HG03558 (cell line): Measurements from ENCODE around the gene ENDOD1.

Source experiments
- ATAC-seq: cut with Tn5 transposase; IDR thresholded peaks from one replicate; pipeline ENCODE4 v1.9.1; 2021; ENCODE audit warnings: moderate number of reproducible peaks; ENCODE audit not compliant: unreplicated experiment; ENCODE audit errors: extremely low read depth

ENDOD1 gene

DNA sequence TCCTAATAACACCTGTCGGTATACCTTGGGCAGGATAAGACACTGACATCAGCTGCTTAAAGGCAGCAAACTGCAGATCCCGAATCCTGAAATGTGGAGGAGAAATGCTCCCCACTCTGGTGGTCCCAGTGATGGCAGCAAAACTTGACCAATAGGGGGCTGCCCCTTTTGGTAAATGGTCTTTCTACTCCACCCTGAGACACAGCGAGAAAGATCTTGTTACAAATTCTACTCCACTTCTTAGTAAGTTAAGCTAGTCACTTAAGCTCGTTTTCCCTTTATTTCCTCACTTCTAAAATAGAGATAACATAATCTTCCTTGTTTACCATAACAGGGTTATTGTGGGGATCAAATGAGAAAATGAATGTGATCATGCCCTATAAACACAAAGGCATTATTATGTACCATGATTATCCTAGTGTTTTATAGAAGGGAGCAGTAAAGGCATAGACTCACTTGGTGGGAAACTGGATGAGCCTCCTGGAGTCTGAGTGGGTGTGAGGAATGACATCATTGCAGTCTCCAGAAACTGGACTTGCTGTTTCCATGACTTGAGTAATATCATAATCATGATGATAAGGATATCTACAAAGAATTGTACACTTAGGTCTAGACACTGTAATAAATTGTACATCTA, 50.9 kb downstream of the ENDOD1 start:
- no peak for ATAC-seq

DNA sequence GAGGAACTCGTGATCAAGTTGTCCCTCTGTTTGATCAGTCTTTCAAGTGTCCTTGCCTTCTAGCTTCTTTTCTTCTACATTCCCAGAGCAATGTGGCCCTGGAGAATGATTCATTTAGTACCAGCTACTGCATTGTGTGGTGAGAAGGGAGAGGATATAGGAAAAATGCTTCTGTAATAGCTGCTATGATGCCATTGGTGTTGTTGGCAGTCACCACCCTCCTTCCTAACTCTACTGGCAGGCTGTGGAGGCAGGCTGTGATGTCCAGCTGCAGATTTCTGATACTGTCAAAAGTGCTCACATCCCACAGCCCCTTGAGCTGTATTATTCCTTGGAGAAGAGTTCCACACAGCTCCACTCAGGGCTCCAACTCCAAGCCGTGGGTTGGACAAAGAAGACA, 52.8 kb downstream of the ENDOD1 start:
- no peak for ATAC-seq

DNA sequence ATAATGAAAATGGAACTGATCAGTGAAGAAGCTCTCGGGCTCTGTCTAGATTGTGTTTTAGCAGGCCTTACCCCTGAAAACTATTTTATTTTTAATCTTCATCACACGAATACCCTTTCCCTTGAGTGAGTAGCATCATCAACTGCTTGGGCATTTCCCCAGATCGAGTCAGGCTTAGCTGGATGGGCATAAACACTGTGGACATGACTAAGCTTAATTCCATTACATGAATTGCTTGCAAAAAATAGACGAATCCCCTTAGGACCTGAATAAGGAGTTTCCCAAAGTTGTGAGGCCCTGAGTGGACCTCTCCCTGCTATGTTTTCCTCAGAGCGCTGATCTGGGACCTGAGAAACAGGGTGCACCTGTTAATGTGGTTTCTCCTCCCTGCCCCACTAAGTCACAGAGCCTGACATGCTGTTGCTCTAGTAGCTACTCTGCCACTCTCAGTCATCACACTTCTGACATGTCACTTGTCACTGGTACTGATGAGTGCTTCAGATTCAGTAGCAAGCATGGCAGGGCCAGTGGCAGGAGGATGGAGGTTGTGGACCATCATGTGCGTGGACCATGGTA, 53.5 kb downstream of the ENDOD1 start:
- no peak for ATAC-seq

DNA sequence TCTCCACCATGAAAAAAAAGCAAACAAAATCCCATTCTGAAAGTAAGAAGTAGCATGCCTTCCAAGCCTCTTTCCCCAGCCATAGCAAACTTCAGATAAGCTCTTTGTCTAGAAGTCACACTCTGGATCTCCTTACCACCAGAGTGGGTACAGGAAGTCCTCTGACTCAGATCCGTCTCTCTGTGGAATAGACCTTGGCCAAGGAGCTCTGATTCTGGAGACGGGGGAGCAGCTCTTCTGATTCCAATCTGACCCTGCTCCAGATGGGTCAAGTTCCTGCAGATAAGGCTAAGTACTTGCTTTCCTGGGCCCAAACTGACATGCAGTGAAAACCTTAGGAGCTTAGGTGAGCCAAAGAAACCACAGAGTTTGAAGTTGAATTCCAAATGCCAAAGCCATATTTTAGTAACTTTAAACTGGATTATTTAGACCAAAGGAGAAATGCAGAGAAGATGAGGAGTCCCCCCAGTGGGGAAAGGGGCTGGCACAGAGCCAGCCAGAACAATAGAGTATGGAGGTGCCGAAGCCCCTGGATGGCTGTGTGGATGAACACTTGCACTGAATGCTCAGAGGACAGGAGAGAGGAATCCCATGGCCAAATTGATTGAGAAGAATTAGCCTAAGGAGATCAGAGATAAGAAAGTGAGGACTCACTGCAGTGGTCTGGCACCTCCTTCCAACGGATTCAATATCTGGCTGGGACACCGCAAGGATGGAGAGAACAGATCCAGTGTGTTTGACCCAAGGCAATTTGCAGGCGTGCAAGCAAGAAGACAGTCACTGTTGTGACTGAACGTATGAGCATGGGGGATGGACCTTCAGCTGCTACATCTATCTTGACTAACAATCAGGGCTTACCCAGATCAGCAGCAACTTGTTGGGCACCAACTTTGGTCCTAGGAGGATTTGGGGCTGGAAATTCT, 54.9 kb downstream of the ENDOD1 start:
- ATAC-seq: no peak

DNA sequence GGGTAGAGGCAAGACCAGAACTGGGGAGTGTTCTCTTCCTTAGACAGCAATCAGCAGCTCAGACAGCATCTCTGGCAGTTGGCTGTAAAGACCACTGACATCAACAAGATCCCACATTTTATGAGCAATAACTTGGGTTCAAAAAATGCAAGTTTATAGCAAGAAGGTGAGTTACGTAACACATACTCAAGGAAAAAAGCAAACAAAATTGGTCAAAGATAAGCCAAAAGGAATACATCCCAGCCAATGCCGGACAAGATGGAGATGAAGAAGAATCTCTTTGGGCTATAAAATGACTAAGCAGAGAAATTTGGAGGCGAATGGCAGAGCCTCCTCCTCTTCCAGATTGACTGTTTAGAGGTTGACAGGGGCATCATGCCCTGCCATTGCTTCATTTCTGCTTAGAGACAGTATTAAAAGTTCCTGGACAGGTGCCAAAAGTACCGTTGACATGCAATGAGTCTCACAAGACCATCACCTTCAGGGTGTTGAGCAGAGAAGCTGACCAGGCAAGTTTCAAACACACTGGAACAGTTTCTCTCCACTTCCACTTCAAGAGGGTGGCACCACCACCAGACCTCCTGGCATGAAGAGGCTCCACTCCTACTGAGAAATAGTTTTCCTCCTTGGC, 55.9 kb downstream of the ENDOD1 start:
- no peak for ATAC-seq

DNA sequence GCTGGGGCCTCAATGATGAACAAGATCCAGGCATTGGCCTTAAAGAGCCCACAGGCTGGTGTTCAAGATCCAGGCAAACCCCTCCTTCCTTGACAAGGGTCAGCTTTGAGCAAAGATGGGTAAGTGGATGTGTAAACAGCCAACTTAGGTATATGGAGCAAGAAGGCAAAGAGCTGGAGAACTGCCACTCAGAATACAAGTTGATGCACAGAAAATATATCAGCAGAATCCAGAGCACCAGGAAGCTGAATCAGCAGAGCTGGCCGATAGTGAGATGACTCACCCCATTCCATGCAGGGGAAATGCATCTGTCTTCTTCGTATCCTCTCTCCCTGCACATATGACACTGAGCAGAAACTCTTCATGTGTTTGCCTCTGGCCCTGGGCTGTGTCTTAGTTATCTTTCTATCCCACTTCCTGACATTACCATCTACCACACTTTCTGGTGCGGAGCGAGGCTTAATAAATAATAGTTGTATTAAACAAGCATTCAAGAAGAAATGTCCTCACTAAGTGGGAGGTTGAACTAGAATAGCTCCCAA, 57.8 kb downstream of the ENDOD1 start:
- ATAC-seq: no peak

DNA sequence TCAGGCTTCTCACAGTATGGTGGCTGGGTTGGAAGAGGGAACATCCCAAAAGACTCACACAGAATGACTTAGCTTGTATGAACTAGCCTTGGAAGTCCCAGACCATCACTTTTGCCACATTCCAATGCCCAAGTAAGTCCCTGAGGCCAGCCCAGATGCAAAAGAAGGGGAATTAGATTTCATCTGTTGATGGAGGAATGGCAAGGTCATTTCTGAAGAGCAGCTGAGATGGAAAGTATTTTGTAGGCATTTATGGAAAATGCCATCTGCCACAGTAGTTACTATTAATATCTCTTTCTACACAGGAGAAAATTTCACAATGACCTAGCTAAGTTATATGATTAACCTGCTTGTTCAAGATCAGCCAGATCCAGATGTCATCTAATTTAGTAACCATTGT, 58.8 kb downstream of the ENDOD1 start:
- ATAC-seq: no peak

DNA sequence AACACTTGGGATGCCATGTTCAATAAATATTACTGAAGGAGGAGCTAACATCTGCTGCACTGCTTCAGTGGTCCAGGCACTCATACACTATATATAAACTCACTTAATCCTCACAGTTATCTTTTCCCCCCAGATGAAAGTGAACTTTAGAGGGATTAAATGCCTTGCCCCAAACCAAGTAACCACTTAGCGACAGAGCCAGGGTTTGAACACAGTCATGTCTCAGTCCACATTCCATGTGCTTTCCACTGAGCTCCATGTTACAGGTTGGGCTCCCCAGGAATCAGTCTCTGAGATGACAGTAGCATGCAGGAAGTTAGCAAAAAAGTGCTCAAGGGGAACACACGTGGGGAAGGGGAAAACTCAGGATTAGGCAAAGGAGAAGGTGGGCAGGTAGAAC, 59.3 kb downstream of the ENDOD1 start:
- ATAC-seq: no peak

DNA sequence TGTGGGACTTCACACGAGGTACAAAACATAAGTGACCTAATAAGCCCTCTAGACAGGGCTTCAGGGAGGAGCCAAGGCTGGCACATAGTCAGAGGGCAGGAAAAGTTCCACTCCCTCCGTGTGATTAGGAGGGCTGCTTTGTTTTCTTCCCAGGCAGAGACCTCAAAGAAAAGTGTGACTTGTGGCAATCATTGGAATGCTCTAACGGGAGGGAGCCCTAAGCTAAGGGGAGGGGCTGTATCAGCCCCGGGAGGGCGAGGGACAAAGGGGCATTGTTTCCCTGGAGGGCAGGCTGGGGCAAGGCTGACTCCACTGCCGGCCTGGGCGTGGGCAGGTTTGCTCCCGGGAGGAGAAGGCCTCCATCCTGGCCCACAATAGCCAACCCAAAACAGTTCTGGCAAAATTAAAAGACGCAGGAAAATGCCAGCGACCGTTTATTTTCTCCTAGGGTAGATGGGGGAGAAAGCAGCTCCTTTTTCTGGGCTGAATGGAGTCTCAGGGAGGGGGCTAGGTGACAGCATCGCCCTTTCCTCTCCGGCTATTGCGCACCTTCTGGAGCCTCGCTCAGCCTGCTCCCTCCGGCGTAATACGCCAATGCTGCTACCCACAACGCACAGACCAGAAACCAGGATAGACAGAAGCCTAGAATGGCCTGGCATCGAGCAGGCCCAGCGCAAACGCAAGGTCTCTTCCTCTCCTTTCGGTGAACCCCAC, 60.2 kb downstream of the ENDOD1 start:
- no peak for ATAC-seq

DNA sequence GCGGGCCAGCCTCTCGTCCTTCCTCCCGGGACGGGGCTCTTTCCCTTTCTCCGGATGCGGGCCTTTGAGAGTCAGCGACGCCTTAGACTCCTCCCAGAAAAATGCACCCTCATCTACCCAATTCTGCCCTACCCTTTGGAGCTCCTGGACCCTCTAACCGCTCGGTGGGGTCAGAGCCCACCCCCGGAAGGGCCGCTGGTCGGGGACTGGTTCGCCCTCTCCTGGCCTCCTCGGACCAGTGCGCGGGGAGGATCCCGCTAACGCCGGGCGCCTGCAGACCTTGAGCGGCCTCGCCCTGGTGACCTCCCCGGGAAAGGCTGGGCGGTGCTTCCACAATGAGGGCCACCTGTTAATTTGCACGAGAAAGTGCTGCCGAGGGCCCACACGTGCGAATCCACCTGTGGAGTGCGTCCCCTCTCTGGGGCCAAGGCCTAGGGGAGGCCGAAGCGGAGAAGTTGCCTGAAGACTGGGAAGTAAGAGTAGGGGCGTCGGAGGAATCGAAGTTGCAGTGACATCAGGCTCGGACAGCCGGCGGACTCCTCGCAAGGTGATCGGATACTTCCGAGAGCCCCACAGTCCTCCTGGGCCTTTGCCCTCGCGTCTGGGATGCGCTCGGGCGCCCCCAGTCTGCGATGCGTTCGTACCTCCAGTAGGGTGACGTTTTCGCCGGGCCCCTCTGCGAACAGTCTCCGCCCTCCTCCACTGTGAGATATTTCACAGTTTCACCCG, 61.5 kb downstream of the ENDOD1 start:
- ATAC-seq: peak; percentile 77

DNA sequence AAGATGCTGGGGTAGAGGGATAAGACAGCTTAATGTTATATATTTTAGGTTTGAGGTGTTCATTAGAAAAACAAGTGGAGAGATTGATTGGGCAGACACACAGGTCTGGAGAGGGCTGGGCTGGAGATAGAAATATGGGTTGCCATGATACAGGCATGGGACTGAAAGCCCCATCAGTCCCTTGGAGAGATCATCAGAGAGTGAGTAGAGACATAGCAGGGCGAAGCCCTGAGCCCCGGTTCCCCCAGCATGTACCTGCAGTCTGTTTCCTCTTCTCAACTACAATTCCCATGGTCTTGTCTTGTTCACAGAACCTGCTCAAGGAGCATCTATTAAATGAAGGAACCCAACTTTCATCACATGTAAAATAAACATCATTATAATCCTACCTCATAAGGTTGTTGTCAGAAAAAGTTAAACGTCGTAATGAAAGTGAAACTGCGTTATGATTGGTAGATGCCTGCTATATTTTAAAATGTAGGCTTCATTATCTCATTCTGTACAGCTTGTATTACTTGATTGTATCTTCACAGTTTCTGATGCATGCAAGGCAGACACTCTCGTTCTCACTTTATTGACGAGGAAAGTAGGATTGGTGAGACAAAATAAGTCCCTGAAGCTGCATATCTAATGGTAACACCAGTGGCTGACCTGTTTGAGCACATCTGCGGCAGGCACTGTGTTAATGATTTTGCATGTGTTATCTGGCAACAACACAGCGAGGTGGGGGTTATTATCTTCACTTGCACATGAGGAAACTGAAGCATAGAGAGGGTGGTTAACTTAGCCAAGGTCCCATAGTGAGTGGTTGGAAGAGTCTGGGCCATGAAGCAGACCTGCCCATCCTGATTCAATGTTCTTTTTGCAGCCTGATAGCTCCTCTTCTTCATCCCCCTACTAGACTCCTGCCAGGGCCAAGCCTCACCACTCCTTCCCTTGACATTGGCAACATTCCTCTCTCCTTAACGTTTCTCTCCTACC, 63.5 kb downstream of the ENDOD1 start:
- no peak for ATAC-seq

DNA sequence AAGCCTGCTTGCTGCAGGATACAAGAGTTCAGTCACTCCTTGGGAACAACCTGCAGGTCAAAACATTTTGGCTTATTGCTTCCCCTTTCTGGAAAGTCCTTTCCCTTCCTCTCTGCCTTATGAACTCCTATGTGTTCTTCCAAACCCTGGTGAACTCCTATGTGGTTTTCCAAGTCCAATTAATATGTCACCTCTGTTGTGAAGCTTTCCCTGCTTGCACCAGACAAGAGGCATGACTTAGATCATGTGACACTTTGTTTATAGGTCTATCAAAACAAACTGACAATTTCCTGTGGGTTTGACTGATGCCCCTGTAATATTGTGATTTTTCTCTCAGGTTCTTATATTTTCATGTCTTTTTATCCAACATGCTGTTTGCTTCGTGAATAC, 64.2 kb downstream of the ENDOD1 start:
- no peak for ATAC-seq

DNA sequence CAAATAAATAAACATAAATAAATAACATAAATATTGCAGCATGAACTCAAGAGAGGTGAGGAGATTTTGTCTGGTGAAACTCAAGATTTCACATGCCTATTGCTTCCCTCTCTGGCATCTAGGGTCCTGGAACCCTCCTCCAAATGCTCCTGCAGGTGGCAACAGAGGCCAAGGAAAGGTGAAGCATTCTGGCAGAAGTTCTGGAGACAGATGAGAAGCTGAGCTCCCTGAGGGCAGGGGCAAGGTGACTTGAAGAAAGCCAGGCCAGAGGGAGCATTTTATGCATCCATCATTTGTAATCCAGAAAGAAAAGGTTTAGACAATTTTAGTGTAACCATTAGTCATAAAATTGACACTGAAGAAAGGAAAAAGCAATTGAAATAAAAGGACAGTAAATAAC, 64.9 kb downstream of the ENDOD1 start:
- no peak for ATAC-seq

DNA sequence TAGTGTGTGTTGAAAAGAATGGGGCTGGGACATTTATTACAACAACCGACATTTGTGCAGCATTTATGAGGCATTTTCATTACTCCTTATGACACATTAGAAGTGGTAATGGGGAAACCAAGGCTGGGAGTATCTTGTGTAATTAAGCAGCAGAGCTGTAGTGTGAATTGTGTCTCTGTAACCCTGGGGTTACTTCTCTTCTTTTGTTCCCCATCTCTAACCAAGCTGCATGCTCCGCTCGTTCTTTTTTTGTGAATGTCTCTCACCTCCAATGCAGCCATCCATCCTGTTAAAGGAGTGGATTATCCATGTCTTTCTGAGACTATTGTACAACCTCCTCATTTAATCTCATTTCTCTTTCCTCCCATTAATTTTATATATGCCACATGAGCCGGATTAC, 65.7 kb downstream of the ENDOD1 start:
- ATAC-seq: no peak

DNA sequence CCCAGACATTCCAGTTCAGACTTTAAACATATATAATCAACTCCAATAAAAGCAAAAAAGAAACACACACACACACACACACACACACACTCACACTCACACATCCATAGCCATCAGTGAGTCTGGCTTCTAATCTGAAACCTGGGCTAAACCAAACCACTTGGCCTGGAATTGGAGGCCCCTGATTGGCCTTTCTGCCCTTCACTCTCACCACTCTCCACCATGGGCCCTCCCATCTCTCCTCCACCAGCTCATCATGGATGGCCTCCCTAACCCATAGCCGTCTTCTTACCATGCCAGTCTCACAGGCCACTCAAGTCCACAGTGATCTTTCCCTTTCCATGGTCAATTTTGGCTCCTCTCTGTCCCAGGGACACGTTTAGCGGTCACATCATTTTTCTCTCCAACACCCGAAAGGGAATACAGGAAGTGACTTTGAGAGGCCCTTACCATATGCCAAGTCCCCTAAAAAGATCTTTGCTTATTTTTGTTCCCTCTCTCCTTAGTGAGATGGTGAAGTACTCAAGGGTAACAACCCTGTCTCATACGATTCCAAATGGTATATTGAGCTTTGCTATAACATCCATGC, 66.6 kb downstream of the ENDOD1 start:
- ATAC-seq: no peak

DNA sequence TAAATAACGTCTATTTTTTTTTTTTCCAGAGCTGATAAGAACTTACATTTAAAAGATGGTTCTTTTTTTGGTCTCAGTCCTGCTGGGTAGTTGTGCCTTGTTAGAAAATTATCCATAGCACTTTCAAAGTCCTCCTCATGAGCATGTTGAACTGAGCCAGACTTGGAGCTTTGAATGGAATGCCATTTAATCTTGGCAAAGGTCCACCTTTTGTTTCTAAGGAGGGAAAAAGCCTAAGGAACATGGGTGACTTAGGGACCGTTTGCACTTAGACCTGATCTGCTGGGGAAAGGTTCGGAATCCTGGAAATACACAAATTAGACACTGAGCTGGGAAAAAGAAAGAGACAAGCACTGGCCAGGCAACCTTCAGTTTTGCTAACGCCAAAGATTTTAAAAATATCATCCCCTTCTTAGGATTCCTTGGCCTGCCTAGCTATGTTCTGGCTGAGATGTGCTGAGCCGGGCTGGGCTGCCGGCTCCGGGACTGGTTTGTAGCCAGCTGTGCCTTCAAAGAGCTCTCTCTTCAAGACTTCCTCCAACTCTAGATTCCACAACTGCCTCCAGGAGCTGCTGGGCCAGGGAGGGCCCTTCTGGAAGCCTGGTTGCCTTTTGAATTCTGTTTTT, 67.4 kb downstream of the ENDOD1 start:
- no peak for ATAC-seq

DNA sequence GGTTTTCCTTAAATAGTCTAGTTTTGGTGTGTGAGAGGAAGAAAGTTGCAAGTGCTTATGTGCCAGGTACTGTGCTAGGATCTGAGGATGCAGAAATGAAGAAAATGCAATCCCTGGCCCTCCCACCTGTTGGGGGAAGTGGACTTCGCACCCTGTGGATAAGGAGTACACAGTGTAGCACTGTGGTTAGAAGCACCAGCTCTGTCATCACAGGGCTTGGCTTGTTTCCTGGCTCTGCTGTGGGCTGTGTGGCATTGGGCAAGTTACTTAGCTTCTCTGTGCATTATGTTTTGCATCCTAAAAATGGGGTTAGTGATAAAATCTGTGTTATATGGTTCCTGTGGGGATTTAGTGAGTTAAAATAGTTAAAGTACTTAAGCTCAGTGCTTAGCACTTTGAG, 68.2 kb downstream of the ENDOD1 start:
- ATAC-seq: no peak

DNA sequence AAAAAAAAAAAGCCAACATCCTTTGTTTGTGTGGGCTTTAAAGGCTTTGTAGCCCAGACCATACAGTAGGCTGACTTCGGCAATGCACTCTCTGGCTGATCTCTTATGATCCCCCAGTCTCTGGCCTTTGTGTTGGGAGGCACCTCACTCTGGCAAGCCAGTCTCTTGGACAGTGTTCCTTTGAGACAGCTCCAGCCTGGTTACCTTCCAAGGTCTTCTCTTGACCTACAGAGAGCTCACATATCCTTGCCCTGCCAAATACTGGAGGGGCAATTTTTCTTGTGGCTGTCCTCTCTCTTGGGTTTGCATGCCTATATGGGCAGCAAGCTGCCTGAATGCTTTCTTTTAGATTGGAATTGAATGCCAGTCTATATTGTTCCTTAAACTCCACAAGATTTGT, 71.6 kb downstream of the ENDOD1 start:
- ATAC-seq: no peak
